ENCODE results near the gene ADPRM.

Gene ADPRM

GRCh38 chr17:10744501-10745000, 47.2 kb downstream of the ADPRM start:
- H3K27ac ChIP-seq (ENCODE audit: extremely low read depth, low read depth, low read length): no peak overlapping the region
- TF ChIP-seq TCF7L2 (IDR thresholded peaks at IDR 0.05; ENCODE audit: borderline replicate concordance, low read depth, low read length) (peak; percentile 90), ZNF18 (tag by site-specific recombination; IDR thresholded peaks at IDR 0.05) (no peak), ZNF341 (tag by site-specific recombination; IDR thresholded peaks at IDR 0.05; ENCODE audit: low read depth) (no peak), ZNF792 (tag by site-specific recombination; IDR thresholded peaks at IDR 0.05) (no peak), ZNF416 (tag by site-specific recombination; IDR thresholded peaks at IDR 0.05) (no peak), SP2 (tag by site-specific recombination; IDR thresholded peaks at IDR 0.05) (no peak), ZEB2 (tag by site-specific recombination; IDR thresholded peaks at IDR 0.05) (no peak), ZNF394 (tag by site-specific recombination; IDR thresholded peaks at IDR 0.05; ENCODE audit: borderline replicate concordance) (no peak), KLF16 (tag by site-specific recombination; IDR thresholded peaks at IDR 0.05) (no peak), PRDM1 (tag by site-specific recombination; IDR thresholded peaks at IDR 0.05) (peak; percentile 26; the same call in 1 of the 2 replicates), ZNF521 (tag by site-specific recombination; IDR thresholded peaks at IDR 0.05) (no peak), ZNF449 (tag by site-specific recombination; IDR thresholded peaks at IDR 0.05) (no peak), ZNF626 (tag by site-specific recombination; IDR thresholded peaks at IDR 0.05) (no peak)
- no peaks in the 10 kb centered on the region for H3K9me3 ChIP-seq (ENCODE audit: control insufficient read depth, insufficient read depth, low read depth, low read length)
- peaks cover 4% of the 10 kb centered on the region; the same call in 1 of the 2 replicates for H3K4me1 ChIP-seq (ENCODE audit: control insufficient read depth, insufficient read depth, low read length)
- H3K36me3 ChIP-seq (ENCODE audit: control insufficient read depth in 2 of 2, insufficient read depth in 1 of 2, low read length in 2 of 2): no peaks in the 10 kb centered on the region
- ChIA-PET CTCF (no interaction called here), POLR2A (no interaction called here)
- H3K4me3 ChIP-seq (ENCODE audit: low read depth, low read length): no peak overlapping the region

- Histone ChIP-seq H3K27ac (ENCODE audit: extremely low read depth, low read depth, low read length) (no peak overlapping the region), H3K4me3 (ENCODE audit: low read depth, low read length) (no peak overlapping the region), H3K36me3 (ENCODE audit: control insufficient read depth in 2 of 2, insufficient read depth in 1 of 2, low read length in 2 of 2) (no peaks in the 10 kb centered on the region), H3K9me3 (ENCODE audit: control insufficient read depth, insufficient read depth, low read depth, low read length) (no peaks in the 10 kb centered on the region), H3K4me1 (ENCODE audit: control insufficient read depth, insufficient read depth, low read length) (peaks cover 4% of the 10 kb centered on the region; the same call in 1 of the 2 replicates)
- no peak for TF ChIP-seq ZNF174 (tag by site-specific recombination; IDR thresholded peaks at IDR 0.05)
- no peak for TF ChIP-seq ZNF561 (tag by site-specific recombination; IDR thresholded peaks at IDR 0.05; ENCODE audit: borderline replicate concordance)
- no peak for TF ChIP-seq ZNF521 (tag by site-specific recombination; IDR thresholded peaks at IDR 0.05)
- no peak for TF ChIP-seq ZBTB17 (tag by site-specific recombination; IDR thresholded peaks at IDR 0.05)
- no peak for TF ChIP-seq SP3 (tag by site-specific recombination; IDR thresholded peaks at IDR 0.05)
- TF ChIP-seq ZNF488 (tag by site-specific recombination; IDR thresholded peaks at IDR 0.05): no peak
- TF ChIP-seq ZNF610 (tag by site-specific recombination; IDR thresholded peaks at IDR 0.05; ENCODE audit: borderline replicate concordance): no peak
- no peak for TF ChIP-seq ZNF626 (tag by site-specific recombination; IDR thresholded peaks at IDR 0.05)
- no peak for TF ChIP-seq ZNF132 (tag by site-specific recombination; IDR thresholded peaks at IDR 0.05; ENCODE audit: borderline replicate concordance)
- no peak for TF ChIP-seq ZNF623 (tag by site-specific recombination; IDR thresholded peaks at IDR 0.05)
- no peak for TF ChIP-seq ZFHX2 (tag by site-specific recombination; conservative IDR thresholded peaks at IDR 0.05)
- ChIA-PET CTCF (interaction anchor here (6.1 kb wide), 1 partner anchor 7 kb away, joined by 49 read pairs; no protein-coding TSS in a partner anchor), POLR2A (no interaction called here)
Measured at GRCh38 chr17:10745231-10745630, 47.8 kb downstream of the ADPRM start.

Data from HEK293 (cell line).